Loucy (cell line): ENCODE results near the gene GTPBP10.
A peak's percentile ranks its signal among the peaks of the same experiment; 100 is the strongest.
"Not testable (repeated sequence)": the region's sequence is repeated elsewhere in the genome, so short reads cannot be mapped to it uniquely, and the experiment has no call there.

ENCODE experiments used
- H2AFZ ChIP-seq: fragments of 200-600 bp; sonication (generic); 2 replicates; pipeline ENCODE4 v1.6.0; 2016; ENCODE audit warnings: antibody characterized with exemption, mild to moderate bottlenecking, low read length, moderate library complexity
- H3F3A ChIP-seq: fragments of 200-600 bp; 2 replicates; pipeline ENCODE4 v1.6.0; 2016; ENCODE audit warnings: antibody characterized with exemption, low read depth, mild to moderate bottlenecking
- H3K27me3 ChIP-seq: fragments of 200-600 bp; sonication (generic); 2 replicates; pipeline ENCODE4 v1.6.1; 2014; ENCODE audit warnings: low read length, mild to moderate bottlenecking; ENCODE audit not compliant: insufficient read depth, poor library complexity, severe bottlenecking
- H3K36me3 ChIP-seq: fragments of 200-600 bp; sonication (generic); 2 replicates; pipeline ENCODE4 v1.6.1; 2016; ENCODE audit warnings: low read length; ENCODE audit not compliant: insufficient read depth
- H3K4me1 ChIP-seq: fragments of 200-600 bp; sonication (generic); 2 replicates; pipeline ENCODE4 v1.5.1; 2014; ENCODE audit warnings: low read length, mild to moderate bottlenecking; ENCODE audit not compliant: insufficient read depth, poor library complexity, severe bottlenecking
- H3K4me2 ChIP-seq: fragments of 200-600 bp; sonication (generic); 2 replicates; pipeline ENCODE4 v1.6.0; 2014; ENCODE audit warnings: antibody characterized with exemption, low read length, low read depth, mild to moderate bottlenecking; ENCODE audit not compliant: poor library complexity, severe bottlenecking
- H3K4me3 ChIP-seq: fragments of 200-600 bp; sonication (generic); 2 replicates; pipeline ENCODE4 v1.5.1; 2014; ENCODE audit warnings: low read length, mild to moderate bottlenecking, mixed read lengths; ENCODE audit not compliant: poor library complexity, severe bottlenecking
- H3K79me2 ChIP-seq: fragments of 200-600 bp; sonication (generic); 2 replicates; pipeline ENCODE4 v1.6.1; 2014; ENCODE audit warnings: low read length; ENCODE audit not compliant: insufficient read depth
- H3K9ac ChIP-seq: fragments of 200-600 bp; sonication (generic); 2 replicates; pipeline ENCODE4 v1.6.0; 2014; ENCODE audit warnings: mild to moderate bottlenecking, low read depth, low read length, moderate library complexity; ENCODE audit not compliant: poor library complexity, severe bottlenecking
- H3K9me2 ChIP-seq: fragments of 200-600 bp; sonication (generic); replicated peaks from 2 replicates; pipeline ENCODE4 v1.6.1; 2016; ENCODE audit warnings: low read depth, low read length, mixed read lengths
- H3K9me3 ChIP-seq: fragments of 200-600 bp; sonication (generic); 2 replicates; pipeline ENCODE4 v1.6.1; 2014; ENCODE audit warnings: mild to moderate bottlenecking, antibody characterized with exemption, low read length, low read depth; ENCODE audit not compliant: insufficient read depth
- H4K20me1 ChIP-seq: fragments of 200-600 bp; sonication (generic); 2 replicates; pipeline ENCODE4 v1.6.0; 2014; ENCODE audit warnings: antibody characterized with exemption, low read length, mild to moderate bottlenecking; ENCODE audit not compliant: insufficient read depth, poor library complexity, severe bottlenecking
- CTCF ChIP-seq: fragments of 200-600 bp; sonication (generic); conservative IDR thresholded peaks from 2 replicates; pipeline ENCODE4 v1.5.1; 2014; ENCODE audit warnings: mild to moderate bottlenecking, antibody characterized with exemption, low read length
- EZH2phosphoT487 ChIP-seq: fragments of 200-600 bp; IDR thresholded peaks from 2 replicates; pipeline ENCODE4 v1.6.1; 2018; ENCODE audit warnings: antibody characterized with exemption, mild to moderate bottlenecking, moderate library complexity, borderline replicate concordance

Gene GTPBP10

DNA sequence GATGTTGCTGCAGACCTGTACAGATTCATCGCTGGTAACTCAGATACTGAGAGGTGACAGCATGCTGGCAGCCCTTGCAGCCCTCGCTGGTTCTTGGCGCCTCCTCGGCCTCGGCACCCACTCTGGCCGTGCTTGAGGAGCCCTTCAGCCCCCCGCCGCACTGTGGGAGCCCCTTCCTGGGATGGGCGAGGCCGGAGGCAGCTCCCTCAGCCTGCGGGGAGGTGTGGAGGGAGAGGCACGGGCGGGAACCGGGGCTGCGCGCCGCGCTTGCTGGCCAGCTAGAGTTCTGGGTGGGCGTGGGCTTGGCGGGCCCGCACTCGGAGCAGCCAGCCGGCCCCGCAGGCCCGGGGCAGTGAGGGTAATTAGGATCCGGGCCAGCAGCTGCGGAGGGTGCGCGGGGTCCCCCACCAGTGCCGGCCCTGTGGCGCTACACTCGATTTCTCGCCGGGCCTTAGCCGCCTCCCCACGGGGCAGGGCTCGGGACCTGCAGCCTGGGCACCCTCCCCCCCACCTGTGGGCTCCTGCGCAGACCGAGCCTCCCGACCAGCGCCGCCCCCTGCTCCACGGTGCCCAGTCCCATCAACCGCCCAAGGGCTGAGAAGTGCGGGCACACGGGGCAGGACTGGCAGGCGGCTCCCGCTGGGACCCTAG lies 12.2 kb upstream of the GTPBP10 start:
- Histone ChIP-seq H3K4me2 (no peak overlapping the region), H4K20me1 (no peaks in the 10 kb centered on the region), H3F3A (no peaks in the 10 kb centered on the region), H3K4me3 (no peak overlapping the region), H2AFZ (no peak overlapping the region), H3K79me2 (no peaks in the 10 kb centered on the region), H3K9ac (no peak overlapping the region), H3K9me3 (no peaks in the 10 kb centered on the region), H3K4me1 (no peaks in the 10 kb centered on the region), H3K9me2 (no peaks in the 10 kb centered on the region), H3K27me3 (no peaks in the 10 kb centered on the region), H3K36me3 (no peaks in the 10 kb centered on the region)
- no peak for TF ChIP-seq EZH2phosphoT487
- no peak for TF ChIP-seq CTCF

GRCh38 chr7:90334926-90335325 lies 11.6 kb upstream of the GTPBP10 start:
- H3K9me3 ChIP-seq, H3F3A ChIP-seq, H3K4me2 ChIP-seq, H4K20me1 ChIP-seq, H3K36me3 ChIP-seq, H3K27me3 ChIP-seq, H3K4me1 ChIP-seq, H3K9ac ChIP-seq, H3K79me2 ChIP-seq, H3K4me3 ChIP-seq, H2AFZ ChIP-seq, H3K9me2 ChIP-seq: not testable (repeated sequence)

GRCh38 chr7:90337106-90337505 lies 9.4 kb upstream of the GTPBP10 start:
- H3K79me2 ChIP-seq, result no peaks in the 10 kb centered on the region
- no peak overlapping the region for H3K4me2 ChIP-seq
- no peaks in the 10 kb centered on the region for H3F3A ChIP-seq
- H3K9ac ChIP-seq, result no peak overlapping the region
- TF ChIP-seq CTCF, result no peak
- no peak for TF ChIP-seq EZH2phosphoT487
- H3K9me3 ChIP-seq, result no peaks in the 10 kb centered on the region
- H2AFZ ChIP-seq, result no peak overlapping the region
- H3K9me2 ChIP-seq, result no peaks in the 10 kb centered on the region
- no peaks in the 10 kb centered on the region for H4K20me1 ChIP-seq
- no peaks in the 10 kb centered on the region for H3K4me1 ChIP-seq
- no peaks in the 10 kb centered on the region for H3K36me3 ChIP-seq
- no peaks in the 10 kb centered on the region for H3K27me3 ChIP-seq
- no peak overlapping the region for H3K4me3 ChIP-seq

DNA sequence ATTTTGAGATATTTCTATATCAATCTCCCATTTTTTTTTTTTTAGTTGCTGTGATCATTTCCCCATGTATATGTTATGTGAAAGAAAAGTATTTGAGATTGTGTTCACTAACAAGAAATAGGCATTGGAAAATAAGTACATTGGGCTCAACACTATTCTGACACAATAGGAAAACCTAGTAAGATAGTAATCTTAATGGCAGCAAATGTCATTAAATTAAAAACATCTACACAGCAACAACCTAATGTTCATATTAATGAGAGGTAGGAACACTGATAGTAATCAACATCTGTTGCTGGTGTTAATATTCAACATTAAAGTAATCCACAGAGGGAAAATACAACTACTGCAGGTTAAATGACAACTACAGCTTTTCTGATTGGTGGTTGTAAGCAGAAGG lies 1.5 kb upstream of the GTPBP10 start:
- no peak overlapping the region for H3K4me3 ChIP-seq
- no peaks in the 10 kb centered on the region for H3F3A ChIP-seq
- H3K9me3 ChIP-seq, result no peaks in the 10 kb centered on the region
- peaks cover 27% of the 10 kb centered on the region for H3K4me1 ChIP-seq
- no peak overlapping the region for H2AFZ ChIP-seq
- H4K20me1 ChIP-seq, result peaks cover 5% of the 10 kb centered on the region
- no peaks in the 10 kb centered on the region for H3K9me2 ChIP-seq
- H3K4me2 ChIP-seq, result peak overlapping the region; percentile 70
- no peak overlapping the region for H3K9ac ChIP-seq
- TF ChIP-seq EZH2phosphoT487 (no peak), CTCF (no peak)
- no peaks in the 10 kb centered on the region for H3K27me3 ChIP-seq
- H3K36me3 ChIP-seq, result no peaks in the 10 kb centered on the region
- peaks cover 29% of the 10 kb centered on the region for H3K79me2 ChIP-seq
